Neuronal stem cell (in vitro differentiated cells): Measurements from ENCODE around the gene COX11. TPM values are rescaled to one million over a fixed set of nuclear protein-coding genes. Genes with fewer than 3 reads are reported as not detected.

Source experiments
- DNase-seq: peaks from one replicate; pipeline ENCODE4 v3.0.0-alpha.2; 2013; ENCODE audit warnings: low spot score
- H2AFZ ChIP-seq: one replicate; pipeline ENCODE4 v1.6.1; 2013; ENCODE audit warnings: mild to moderate bottlenecking, low read length, inconsistent platforms
- H2AK5ac ChIP-seq: 2 replicates; pipeline ENCODE4 v1.6.1; 2013; ENCODE audit warnings: low read depth, mild to moderate bottlenecking, inconsistent platforms, low read length, moderate library complexity, mixed read lengths
- H2BK120ac ChIP-seq: 2 replicates; pipeline ENCODE4 v1.6.1; 2013; ENCODE audit warnings: low read depth, mild to moderate bottlenecking, inconsistent platforms, low read length, moderate library complexity, mixed read lengths
- H2BK12ac ChIP-seq: one replicate; pipeline ENCODE4 v1.6.1; 2013; ENCODE audit warnings: low read length, inconsistent platforms
- H2BK15ac ChIP-seq: 2 replicates; pipeline ENCODE4 v1.6.1; 2013; ENCODE audit warnings: mild to moderate bottlenecking, low read length, inconsistent platforms, mixed read lengths
- H2BK5ac ChIP-seq: one replicate; pipeline ENCODE4 v1.6.1; 2013; ENCODE audit warnings: inconsistent platforms, mild to moderate bottlenecking, low read length, moderate library complexity
- H3K14ac ChIP-seq: one replicate; pipeline ENCODE4 v1.6.1; 2013; ENCODE audit warnings: low read length, inconsistent platforms
- H3K18ac ChIP-seq: 2 replicates; pipeline ENCODE4 v1.6.1; 2013; ENCODE audit warnings: low read length, inconsistent platforms
- H3K23ac ChIP-seq: 2 replicates; pipeline ENCODE4 v1.6.1; 2013; ENCODE audit warnings: low read depth, mild to moderate bottlenecking, mixed read lengths, low read length, inconsistent platforms; ENCODE audit not compliant: poor library complexity
- H3K27ac ChIP-seq: replicated peaks from 3 replicates; pipeline ENCODE4 v1.5.1; 2013; ENCODE audit warnings: low read length, inconsistent platforms
- H3K27me3 ChIP-seq, 3 experiments: 2 replicates each; pipeline ENCODE4 v1.6.1; 2013; ENCODE audit warnings: low read length in 3 of 3, mild to moderate bottlenecking in 2 of 3, inconsistent platforms in 1 of 3, low read depth in 1 of 3, mixed read lengths in 1 of 3, moderate library complexity in 1 of 3; ENCODE audit not compliant: control insufficient read depth in 3 of 3, insufficient read depth in 3 of 3
- H3K36me3 ChIP-seq, 2 donors: replicated peaks in 1 of 2; 2 replicates each; pipeline ENCODE4 v1.6.1; 2013; ENCODE audit warnings: low read length in 2 of 2; ENCODE audit not compliant: control insufficient read depth in 2 of 2, insufficient read depth in 2 of 2
- H3K4ac ChIP-seq: 2 replicates; pipeline ENCODE4 v1.6.1; 2013; ENCODE audit warnings: inconsistent platforms, mild to moderate bottlenecking, low read length, moderate library complexity
- H3K4me1 ChIP-seq, 2 donors: 1 replicate in 1 of 2; 2 replicates in 1 of 2; pipeline ENCODE4 v1.6.1; 2013; ENCODE audit warnings: low read length in 2 of 2, low read depth in 1 of 2; ENCODE audit not compliant: control insufficient read depth in 2 of 2, insufficient read depth in 1 of 2
- H3K4me2 ChIP-seq: one replicate; pipeline ENCODE4 v1.6.1; 2013; ENCODE audit warnings: mild to moderate bottlenecking, low read length, inconsistent platforms; ENCODE audit not compliant: insufficient read depth, poor library complexity, severe bottlenecking
- H3K4me3 ChIP-seq, 2 donors: 2 replicates each; pipeline ENCODE4 v1.5.1; 2013; ENCODE audit warnings: low read length in 2 of 2, mild to moderate bottlenecking in 2 of 2, inconsistent platforms in 1 of 2, moderate library complexity in 1 of 2
- H3K79me1 ChIP-seq: one replicate; pipeline ENCODE4 v1.6.1; 2013; ENCODE audit warnings: low read depth, mild to moderate bottlenecking, inconsistent platforms, low read length, moderate library complexity
- H3K9ac ChIP-seq: one replicate; pipeline ENCODE4 v1.6.1; 2013; ENCODE audit warnings: mild to moderate bottlenecking, low read depth, low read length, inconsistent platforms; ENCODE audit not compliant: poor library complexity
- H3K9me3 ChIP-seq, 2 donors: replicated peaks in 1 of 2; 2 replicates each; pipeline versions ENCODE3 to v1.6.1; 2013; ENCODE audit warnings: low read length in 2 of 2, mild to moderate bottlenecking in 2 of 2, inconsistent platforms in 1 of 2, low read depth in 1 of 2, mixed read lengths in 1 of 2, moderate library complexity in 1 of 2; ENCODE audit not compliant: control insufficient read depth in 2 of 2, insufficient read depth in 1 of 2
- H4K8ac ChIP-seq: one replicate; pipeline ENCODE4 v1.6.1; 2013; ENCODE audit warnings: low read depth, mild to moderate bottlenecking, inconsistent platforms, low read length, moderate library complexity
- H4K91ac ChIP-seq: one replicate; pipeline ENCODE4 v1.6.1; 2013; ENCODE audit warnings: low read length, low read depth, mild to moderate bottlenecking, inconsistent platforms; ENCODE audit not compliant: poor library complexity
- WGBS, 2 donors: extraction: QIAGEN DNeasy Blood & Tissue Kit; methylation state at CpG; one replicate each; pipeline ENCODE4 v1.1.7; 2013; ENCODE audit warnings: missing lambda C conversion rate in 2 of 2, mixed read lengths in 1 of 2; ENCODE audit not compliant: insufficient read length in 2 of 2, insufficient replicate concordance in 1 of 2; ENCODE audit errors: extremely low coverage in 2 of 2; 5-methylcytosine and 5-hydroxymethylcytosine counted together
- small RNA-seq: library from polyadenylated mRNA; stranded (forward); fragments of <200 nt; extraction: miRNeasy Mini kit (QIAGEN cat#:217004); gene quantifications from one replicate; pipeline ENCODE3, GENCODE V24; 2013; ENCODE audit not compliant: insufficient read depth

The COX11 gene

DNA sequence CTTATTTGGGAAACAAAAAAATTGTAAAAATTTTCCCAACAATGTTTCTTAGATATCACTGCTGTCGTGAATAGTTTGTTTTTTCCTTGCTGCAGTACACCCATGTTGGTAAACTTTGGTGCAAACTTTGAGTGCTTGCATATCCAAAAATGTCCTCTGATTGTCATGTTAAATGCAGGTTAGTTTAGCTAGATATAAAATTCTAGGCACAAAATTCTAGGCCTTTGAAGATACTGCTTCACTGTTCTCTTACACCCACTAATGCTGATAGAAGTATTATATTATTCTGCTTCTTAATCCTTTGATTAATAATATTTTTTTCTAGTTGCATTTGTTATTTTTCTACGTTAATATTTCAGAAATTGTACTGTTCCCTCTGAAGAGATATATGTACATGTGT, 51.7 kb downstream of the COX11 start:
- Histone ChIP-seq H3K4me2 (no peak overlapping the region), H3K27me3 (no peaks in the 10 kb centered on the region), H4K8ac (no peak overlapping the region), H3K27ac (no peak overlapping the region), H2BK15ac (no peak overlapping the region), H4K91ac (no peak overlapping the region), H2AK5ac (no peak overlapping the region), H3K4me3 (no peak overlapping the region), H2AFZ (no peak overlapping the region), H2BK12ac (no peak overlapping the region), H2BK5ac (no peak overlapping the region), H3K9ac (no peak overlapping the region), H2BK120ac (no peak overlapping the region), H3K23ac (no peak overlapping the region), H3K18ac (no peak overlapping the region), H3K14ac (no peak overlapping the region), H3K4ac (no peak overlapping the region), H3K36me3 (peaks cover 20 to 66% of the 10 kb centered on the region in 2 donors), H3K9me3 (peaks cover 6 to 21% of the 10 kb centered on the region in 2 donors), H3K4me1 (no peaks in the 10 kb centered on the region), H3K79me1 (no peaks in the 10 kb centered on the region)
- DNase-seq: no peak
- no CpG with 5 or more reads among the region's 2 CpGs for WGBS, 2 donors

Small RNA genes within 50 kb of the gene (small RNA-seq; reads per million reads assigned to genes)
- gene AC007485.1: not detected
